Peyer's patch (tissue), 4 donors: Measurements from ENCODE around the gene PIGQ. TPM values are rescaled to one million over a fixed set of nuclear protein-coding genes. Genes with fewer than 3 reads are reported as not detected.

Experiments used
- DNase-seq, 3 donors: peaks; one replicate each; pipeline ENCODE4 v3.0.0-alpha.2; 2017 to 2019
- H3K27ac ChIP-seq, 4 donors: fragments of 200-600 bp; sonication (generic); one replicate each; pipeline ENCODE4 v1.5.1; 2016 to 2019
- H3K27me3 ChIP-seq, 2 donors: fragments of 200-600 bp; sonication (generic); one replicate each; pipeline ENCODE4 v1.5.1; 2019
- H3K36me3 ChIP-seq, 3 donors: fragments of 200-600 bp; sonication (generic); one replicate each; pipeline ENCODE4 v1.5.1; 2016 to 2019
- H3K4me1 ChIP-seq, 4 donors: fragments of 200-600 bp; sonication (generic); one replicate each; pipeline ENCODE4 v1.5.1; 2016 to 2019
- H3K4me3 ChIP-seq, 4 donors: fragments of 200-600 bp; sonication (generic); 1 replicate in 3 of 4; 2 replicates in 1 of 4; pipeline ENCODE4 v1.5.1; 2016 to 2019; ENCODE audit warnings: mild to moderate bottlenecking in 1 of 4
- H3K9me3 ChIP-seq, 4 donors: fragments of 200-600 bp; sonication (generic); one replicate each; pipeline ENCODE4 v1.5.1; 2016 to 2019; ENCODE audit warnings: mild to moderate bottlenecking in 1 of 4
- POLR2A ChIP-seq, 2 donors: fragments of 450-650 bp; IDR thresholded peaks; one replicate each; pipeline ENCODE4 v1.5.1; 2017; ENCODE audit warnings: antibody characterized with exemption in 2 of 2, mild to moderate bottlenecking in 2 of 2, moderate library complexity in 2 of 2
- total RNA-seq, 4 donors: library from RNA; depleted of rRNA; stranded (reverse); fragments of >200 nt; gene quantifications; one replicate each; pipeline ENCODE4 v1.1.0, GENCODE V29; 2016
- TF ChIP-seq, protein P1 (sequence below), 6 experiments: fragments of 450-650 bp in 4 of 6; fragments of 200-600 bp in 2 of 6; sonication (generic) in 1 of 6; IDR thresholded peaks; one replicate each; pipeline ENCODE4 v1.5.1; 2017 to 2019; ENCODE audit warnings: antibody characterized with exemption in 6 of 6, mild to moderate bottlenecking in 3 of 6, moderate library complexity in 1 of 6

Gene PIGQ
- total RNA-seq, 4 donors from 2014 or later: 33.1 to 65.6 (median 55.2) TPM

- Histone ChIP-seq H3K27me3 (no peaks in the 10 kb centered on the region), H3K9me3 (no peaks in the 10 kb centered on the region), H3K4me3 (no peak overlapping the region), H3K36me3 (peaks cover 0 to 63% (median 0%) of the 10 kb centered on the region in 3 donors), H3K27ac (no peak overlapping the region), H3K4me1 (peaks cover 0 to 7% (median 0%) of the 10 kb centered on the region in 4 donors)
- TF ChIP-seq POLR2A (IDR thresholded peaks at IDR 0.05): no peak
- TF ChIP-seq, protein P1, sequence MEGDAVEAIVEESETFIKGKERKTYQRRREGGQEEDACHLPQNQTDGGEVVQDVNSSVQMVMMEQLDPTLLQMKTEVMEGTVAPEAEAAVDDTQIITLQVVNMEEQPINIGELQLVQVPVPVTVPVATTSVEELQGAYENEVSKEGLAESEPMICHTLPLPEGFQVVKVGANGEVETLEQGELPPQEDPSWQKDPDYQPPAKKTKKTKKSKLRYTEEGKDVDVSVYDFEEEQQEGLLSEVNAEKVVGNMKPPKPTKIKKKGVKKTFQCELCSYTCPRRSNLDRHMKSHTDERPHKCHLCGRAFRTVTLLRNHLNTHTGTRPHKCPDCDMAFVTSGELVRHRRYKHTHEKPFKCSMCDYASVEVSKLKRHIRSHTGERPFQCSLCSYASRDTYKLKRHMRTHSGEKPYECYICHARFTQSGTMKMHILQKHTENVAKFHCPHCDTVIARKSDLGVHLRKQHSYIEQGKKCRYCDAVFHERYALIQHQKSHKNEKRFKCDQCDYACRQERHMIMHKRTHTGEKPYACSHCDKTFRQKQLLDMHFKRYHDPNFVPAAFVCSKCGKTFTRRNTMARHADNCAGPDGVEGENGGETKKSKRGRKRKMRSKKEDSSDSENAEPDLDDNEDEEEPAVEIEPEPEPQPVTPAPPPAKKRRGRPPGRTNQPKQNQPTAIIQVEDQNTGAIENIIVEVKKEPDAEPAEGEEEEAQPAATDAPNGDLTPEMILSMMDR (IDR thresholded peaks at IDR 0.05): no peak
- no peak for DNase-seq
These were observed 29.0 kb upstream of the PIGQ start for GRCh38 chr16:540645-541340.

DNA sequence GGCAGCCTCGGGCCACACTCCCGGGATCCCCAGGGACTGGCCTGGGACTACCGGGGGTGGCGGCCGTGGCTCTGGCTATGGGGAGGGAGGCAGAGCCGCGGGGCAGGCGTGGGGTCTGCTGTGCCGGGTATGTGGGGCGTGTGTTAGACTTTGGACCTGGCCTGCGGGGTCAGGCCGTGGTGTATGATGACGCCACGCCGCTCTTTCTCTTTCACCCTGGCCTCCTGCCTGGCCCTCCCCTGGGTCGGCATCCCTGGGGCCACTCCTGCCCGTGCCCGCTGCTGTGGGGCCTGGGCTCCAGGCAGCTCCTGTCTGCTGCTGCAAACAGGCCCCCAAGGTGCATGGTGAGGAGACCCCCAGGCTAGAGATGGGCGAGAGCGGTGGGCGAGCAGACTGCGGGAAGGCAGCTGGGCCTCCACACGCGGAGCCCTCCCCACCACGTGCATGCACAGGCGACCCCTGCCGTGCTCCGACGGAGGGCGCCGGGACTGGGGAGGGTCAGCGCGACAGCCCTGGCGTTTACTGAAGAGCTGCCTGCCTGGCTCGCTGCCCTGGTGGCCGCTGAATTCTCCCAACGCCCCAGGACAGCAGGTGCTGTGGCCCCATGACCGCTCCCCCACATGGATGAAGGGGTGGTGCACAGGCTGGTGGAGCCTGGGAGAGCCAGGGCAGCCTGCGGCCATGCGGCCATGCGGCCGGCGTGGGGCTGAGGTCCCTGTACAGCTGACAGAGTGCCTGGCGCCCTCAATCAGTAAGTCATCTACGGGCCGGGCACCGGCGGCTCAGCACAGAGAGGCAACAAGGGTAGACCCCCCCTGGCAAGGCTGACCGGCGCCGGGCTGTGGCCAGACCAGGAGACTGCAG lies 26.2 kb upstream of the PIGQ start:
- Histone ChIP-seq H3K4me1 (peaks cover 0 to 21% (median 0%) of the 10 kb centered on the region in 4 donors), H3K4me3 (peak overlapping the region in 1 of 4 donors; percentile 6), H3K36me3 (peaks cover 0 to 52% (median 0%) of the 10 kb centered on the region in 3 donors), H3K27me3 (no peaks in the 10 kb centered on the region), H3K27ac (peak overlapping the region in 1 of 4 donors; percentile 35), H3K9me3 (no peaks in the 10 kb centered on the region)
- DNase-seq: peak in 1 of 3 donors; percentile 65
- TF ChIP-seq, protein P1 (IDR thresholded peaks at IDR 0.05): no peak
- peak in 1 of 2 donors; percentile 14 for TF ChIP-seq POLR2A (IDR thresholded peaks at IDR 0.05)

DNA sequence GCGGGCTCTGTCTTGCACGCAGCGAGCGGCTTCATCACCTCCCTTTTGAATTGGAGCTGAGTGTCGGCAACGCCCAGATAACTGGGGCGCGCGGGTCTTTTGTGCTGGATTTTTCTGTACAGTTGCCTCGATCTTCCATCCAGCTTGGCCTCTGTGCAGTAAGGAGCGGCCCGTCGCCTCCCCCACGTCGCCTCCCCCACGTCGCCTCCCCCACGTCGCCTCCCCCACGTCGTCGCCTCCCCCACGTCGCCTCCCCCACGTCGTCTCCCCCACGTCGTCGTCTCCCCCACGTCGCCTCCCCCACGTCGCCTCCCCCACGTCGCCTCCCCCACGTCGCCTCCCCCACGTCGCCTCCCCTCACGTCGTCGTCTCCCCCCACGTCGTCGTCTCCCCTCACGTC lies 25.3 kb upstream of the PIGQ start:
- peaks cover 0 to 52% (median 0%) of the 10 kb centered on the region in 3 donors for H3K36me3 ChIP-seq
- no peak for DNase-seq

DNA sequence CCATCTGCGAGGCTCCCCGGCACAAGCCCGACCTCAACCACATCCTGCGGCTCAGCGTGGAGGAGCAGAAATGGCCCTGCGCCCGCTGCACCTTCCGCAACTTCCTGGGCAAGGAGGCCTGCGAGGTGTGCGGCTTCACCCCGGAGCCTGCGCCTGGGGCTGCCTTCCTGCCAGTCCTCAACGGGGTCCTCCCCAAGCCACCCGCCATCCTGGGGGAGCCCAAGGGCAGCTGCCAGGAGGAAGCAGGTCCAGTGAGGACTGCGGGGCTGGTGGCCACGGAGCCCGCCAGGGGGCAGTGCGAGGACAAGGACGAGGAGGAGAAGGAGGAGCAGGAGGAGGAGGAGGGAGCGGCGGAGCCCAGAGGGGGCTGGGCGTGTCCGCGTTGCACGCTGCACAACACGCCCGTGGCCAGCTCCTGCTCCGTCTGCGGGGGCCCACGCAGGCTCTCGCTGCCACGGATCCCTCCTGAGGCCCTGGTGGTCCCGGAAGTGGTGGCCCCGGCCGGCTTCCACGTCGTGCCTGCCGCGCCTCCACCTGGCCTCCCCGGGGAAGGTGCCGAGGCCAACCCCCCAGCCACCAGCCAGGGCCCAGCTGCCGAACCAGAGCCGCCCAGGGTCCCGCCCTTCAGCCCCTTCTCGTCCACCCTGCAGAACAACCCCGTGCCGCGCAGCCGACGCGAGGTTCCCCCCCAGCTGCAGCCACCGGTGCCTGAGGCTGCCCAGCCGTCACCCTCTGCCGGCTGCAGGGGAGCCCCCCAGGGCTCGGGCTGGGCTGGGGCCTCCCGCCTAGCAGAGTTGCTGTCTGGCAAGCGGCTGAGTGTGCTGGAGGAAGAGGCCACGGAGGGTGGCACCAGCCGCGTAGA lies 22.6 kb upstream of the PIGQ start:
- peaks cover 0 to 21% (median 0%) of the 10 kb centered on the region in 4 donors for H3K4me1 ChIP-seq
- no peaks in the 10 kb centered on the region for H3K9me3 ChIP-seq
- H3K4me3 ChIP-seq: peak overlapping the region in 2 of 4 donors; percentile 18 to 19
- no peaks in the 10 kb centered on the region for H3K27me3 ChIP-seq
- H3K36me3 ChIP-seq: peaks cover 0 to 59% (median 0%) of the 10 kb centered on the region in 3 donors
- H3K27ac ChIP-seq: peak overlapping the region in 2 of 4 donors; percentile 1 to 31
- peak; percentile 49 to 89 (median 82) for DNase-seq
- no peak for TF ChIP-seq POLR2A (IDR thresholded peaks at IDR 0.05)
- TF ChIP-seq, protein P1 (IDR thresholded peaks at IDR 0.05): peak in 4 of 6 experiments; percentile 40 to 77 (median 70)

More for the DNA sequence above, 25.3 kb upstream of the PIGQ start:
- H3K4me3 ChIP-seq: no peak overlapping the region
- no peaks in the 10 kb centered on the region for H3K27me3 ChIP-seq
- no peaks in the 10 kb centered on the region for H3K9me3 ChIP-seq
- H3K4me1 ChIP-seq: peaks cover 0 to 21% (median 0%) of the 10 kb centered on the region in 4 donors
- H3K27ac ChIP-seq: no peak overlapping the region
- TF ChIP-seq, protein P1 (IDR thresholded peaks at IDR 0.05): no peak
- no peak for TF ChIP-seq POLR2A (IDR thresholded peaks at IDR 0.05)

DNA sequence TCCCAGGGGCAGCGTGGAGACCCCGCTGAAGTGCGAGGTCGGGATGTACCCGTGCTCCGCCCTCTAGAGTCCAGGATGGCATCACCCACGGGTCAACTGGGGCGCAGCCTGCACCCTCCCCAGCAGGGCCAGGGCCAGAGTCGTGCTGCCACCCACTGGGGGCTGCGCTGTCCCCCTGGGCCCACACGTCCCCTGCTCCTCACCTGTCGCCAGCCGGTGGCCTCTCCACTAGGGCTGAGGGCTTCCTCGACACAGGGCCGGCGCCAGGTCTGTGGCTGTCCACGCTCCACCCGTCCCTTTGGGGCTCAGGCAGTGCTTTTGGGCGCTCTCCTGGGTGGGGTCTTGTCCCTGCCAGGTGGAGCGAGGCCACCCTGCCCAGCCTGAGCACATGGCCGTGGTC lies 21.2 kb upstream of the PIGQ start:
- Histone ChIP-seq H3K27me3 (no peaks in the 10 kb centered on the region), H3K36me3 (peaks cover 0 to 71% (median 0%) of the 10 kb centered on the region in 3 donors), H3K27ac (no peak overlapping the region), H3K4me1 (peaks cover 0 to 16% (median 0%) of the 10 kb centered on the region in 4 donors), H3K4me3 (no peak overlapping the region), H3K9me3 (no peaks in the 10 kb centered on the region)
- DNase-seq: no peak
- TF ChIP-seq POLR2A (IDR thresholded peaks at IDR 0.05): no peak
- TF ChIP-seq, protein P1 (IDR thresholded peaks at IDR 0.05): no peak
